ENCODE measurements around the gene NUDT21.

Gene NUDT21

DNA sequence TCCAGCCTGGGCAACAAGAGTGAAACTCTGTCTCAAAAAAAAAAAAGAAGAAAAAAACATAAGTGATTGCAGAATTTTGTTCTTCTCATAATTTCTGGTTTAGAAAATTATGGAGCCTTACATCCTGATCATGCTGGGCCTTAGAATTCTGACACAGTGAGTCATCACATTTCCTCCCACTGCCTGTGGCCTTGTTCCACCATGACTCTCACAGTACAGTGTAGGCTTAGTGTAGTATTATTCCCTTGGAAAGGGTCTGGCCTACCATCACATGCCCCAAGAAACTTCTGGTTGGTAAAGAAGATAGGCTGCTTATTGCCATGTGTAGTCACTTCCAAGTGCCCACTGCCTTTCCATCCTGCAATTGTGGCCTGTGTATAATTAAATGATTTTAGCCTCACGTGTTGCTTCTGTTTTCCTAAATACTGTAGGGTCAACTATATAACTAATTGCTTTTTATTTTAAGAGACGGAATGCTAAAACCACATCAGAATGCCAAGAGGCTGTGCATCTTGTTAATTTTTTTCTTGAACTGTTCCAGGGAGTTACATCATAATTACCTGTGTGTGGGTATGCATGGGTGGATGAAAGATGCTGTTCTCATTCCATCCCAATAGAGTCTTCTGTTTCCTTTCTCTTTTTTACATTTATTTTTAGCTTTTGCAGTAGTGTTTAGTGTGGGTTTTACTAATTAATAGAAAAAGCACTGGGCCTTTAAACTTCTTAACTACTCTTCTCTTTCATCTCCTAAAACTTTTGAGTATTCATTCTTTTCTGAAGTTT lies 26.2 kb upstream of the NUDT21 start:
- no peak overlapping the region for H3K4me3 Mint-ChIP-seq
- H3K27me3 Mint-ChIP-seq, result no peaks in the 10 kb centered on the region
- no peak overlapping the region for H3K27ac Mint-ChIP-seq
- intact Hi-C loops (cut with micrococcal nuclease), result no loop called here
- H3K36me3 Mint-ChIP-seq (ENCODE audit: low read depth), result peaks cover 72% of the 10 kb centered on the region
- no peaks in the 10 kb centered on the region for H3K9me3 Mint-ChIP-seq
- H3K4me1 Mint-ChIP-seq (ENCODE audit: low read depth), result no peaks in the 10 kb centered on the region

DNA sequence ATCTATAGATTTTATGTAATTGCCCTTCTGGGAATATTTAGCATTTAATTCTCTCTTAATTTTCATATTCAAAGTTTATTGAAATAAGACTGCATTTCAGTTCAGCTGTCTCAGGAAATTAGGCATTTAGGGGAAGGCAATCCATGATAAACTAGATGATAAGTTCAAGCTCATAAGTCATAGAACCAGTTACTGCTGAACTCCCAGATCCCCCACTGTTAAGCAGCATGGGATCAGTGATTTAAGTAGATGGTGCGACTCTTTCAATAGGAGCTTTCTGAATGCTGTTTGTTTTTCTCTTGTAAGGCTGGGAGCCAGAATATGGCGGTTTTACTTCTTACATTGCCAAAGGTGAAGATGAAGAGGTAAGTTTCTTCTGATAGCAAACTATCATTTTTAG lies 24.1 kb upstream of the NUDT21 start:
- Mint-ChIP-seq H3K4me3 (no peak overlapping the region), H3K36me3 (ENCODE audit: low read depth) (peaks cover 87% of the 10 kb centered on the region), H3K27me3 (no peaks in the 10 kb centered on the region), H3K9me3 (no peaks in the 10 kb centered on the region), H3K4me1 (ENCODE audit: low read depth) (no peaks in the 10 kb centered on the region), H3K27ac (no peak overlapping the region)
- intact Hi-C loops (cut with micrococcal nuclease), result no loop called here

DNA sequence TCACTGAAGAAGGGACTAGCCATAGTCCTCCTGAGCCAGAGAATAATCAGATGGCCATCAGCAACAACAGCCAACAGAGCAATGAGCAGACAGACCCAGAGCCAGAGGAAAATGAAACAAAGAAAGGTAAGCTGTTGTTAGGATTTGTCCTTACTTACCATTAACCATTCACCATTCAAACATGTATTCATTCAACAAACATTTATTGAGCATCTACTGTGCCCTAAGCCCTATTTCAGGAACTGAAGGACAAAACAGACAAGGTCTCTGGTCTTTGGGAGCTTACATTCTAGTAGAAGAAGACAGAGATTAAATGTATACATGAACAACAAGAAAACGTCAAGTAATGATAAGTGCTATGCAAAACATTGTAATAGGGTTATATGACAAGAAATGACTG lies 19.5 kb upstream of the NUDT21 start:
- Mint-ChIP-seq H3K27me3 (no peaks in the 10 kb centered on the region), H3K27ac (no peak overlapping the region), H3K36me3 (ENCODE audit: low read depth) (peaks cover 97% of the 10 kb centered on the region), H3K4me3 (no peak overlapping the region), H3K9me3 (no peaks in the 10 kb centered on the region), H3K4me1 (ENCODE audit: low read depth) (no peaks in the 10 kb centered on the region)
- intact Hi-C loops (cut with micrococcal nuclease), result no loop called here

DNA sequence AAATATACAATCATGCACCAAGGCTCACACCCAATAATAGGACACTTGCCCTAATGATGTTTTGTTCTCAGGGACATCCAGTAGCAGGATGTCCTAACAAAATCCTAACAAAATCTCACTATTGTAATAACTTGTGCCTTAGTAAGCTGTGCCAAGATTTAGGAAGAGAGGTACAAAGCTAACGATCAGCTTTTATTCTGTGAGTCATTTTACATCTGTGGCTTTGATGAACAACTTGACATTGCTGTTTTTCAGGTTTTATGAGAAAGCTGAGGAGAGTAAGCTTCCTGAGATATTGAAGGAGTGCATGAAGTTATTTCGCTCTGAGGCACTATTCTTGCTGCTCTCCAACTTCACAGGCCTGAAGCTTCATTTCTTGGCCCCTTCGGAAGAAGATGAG lies 19.1 kb upstream of the NUDT21 start:
- intact Hi-C loops (cut with micrococcal nuclease), result no loop called here
- no peak overlapping the region for H3K27ac Mint-ChIP-seq
- H3K36me3 Mint-ChIP-seq (ENCODE audit: low read depth), result peaks cover 97% of the 10 kb centered on the region
- H3K4me1 Mint-ChIP-seq (ENCODE audit: low read depth), result no peaks in the 10 kb centered on the region
- no peak overlapping the region for H3K4me3 Mint-ChIP-seq
- H3K27me3 Mint-ChIP-seq, result no peaks in the 10 kb centered on the region
- no peaks in the 10 kb centered on the region for H3K9me3 Mint-ChIP-seq

DNA sequence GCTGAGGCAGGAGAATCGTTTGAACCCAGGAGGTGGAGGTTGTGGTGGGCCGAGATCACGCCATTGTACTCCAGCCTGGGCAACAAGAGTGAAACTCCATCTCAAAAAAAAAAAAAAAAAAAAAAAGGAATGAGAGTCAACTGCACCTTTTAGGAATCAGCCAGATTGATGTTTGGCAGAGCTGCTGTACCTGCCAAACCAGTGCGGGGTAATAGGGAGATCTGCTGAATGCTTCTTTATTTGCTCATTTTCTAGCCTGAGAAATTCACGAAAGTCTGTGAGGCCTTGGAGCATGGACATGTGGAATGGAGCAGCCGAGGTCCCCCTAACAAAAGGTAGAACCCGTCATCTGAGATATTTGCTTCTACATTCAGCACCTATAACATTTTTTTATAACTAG lies 18.6 kb upstream of the NUDT21 start:
- Mint-ChIP-seq H3K4me3 (no peak overlapping the region), H3K36me3 (ENCODE audit: low read depth) (peaks cover 97% of the 10 kb centered on the region), H3K27me3 (no peaks in the 10 kb centered on the region), H3K4me1 (ENCODE audit: low read depth) (no peaks in the 10 kb centered on the region), H3K9me3 (no peaks in the 10 kb centered on the region), H3K27ac (no peak overlapping the region)
- intact Hi-C loops (cut with micrococcal nuclease), result no loop called here

DNA sequence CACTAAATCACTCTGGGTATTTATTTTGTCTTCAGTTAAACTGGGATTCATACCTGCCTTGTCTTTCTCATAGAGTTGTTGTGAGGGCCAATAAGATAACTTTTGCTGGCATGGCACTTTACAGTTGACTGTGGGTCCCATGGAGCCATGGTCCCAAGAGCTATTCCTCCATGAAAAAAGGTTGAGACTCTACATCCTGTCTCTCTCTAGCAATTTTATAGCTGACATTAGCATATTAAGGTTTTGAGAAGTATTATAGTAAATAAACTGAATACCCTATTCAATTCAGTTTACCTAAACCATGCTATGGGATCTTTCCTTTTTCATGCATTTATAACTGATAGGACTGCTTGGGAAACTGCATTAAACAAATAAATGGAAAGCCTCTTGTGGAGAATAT lies 17.7 kb upstream of the NUDT21 start:
- Mint-ChIP-seq H3K27me3 (no peaks in the 10 kb centered on the region), H3K4me3 (no peak overlapping the region), H3K4me1 (ENCODE audit: low read depth) (no peaks in the 10 kb centered on the region), H3K9me3 (no peaks in the 10 kb centered on the region), H3K27ac (no peak overlapping the region), H3K36me3 (ENCODE audit: low read depth) (peaks cover 99% of the 10 kb centered on the region)
- intact Hi-C loops (cut with micrococcal nuclease), result no loop called here

DNA sequence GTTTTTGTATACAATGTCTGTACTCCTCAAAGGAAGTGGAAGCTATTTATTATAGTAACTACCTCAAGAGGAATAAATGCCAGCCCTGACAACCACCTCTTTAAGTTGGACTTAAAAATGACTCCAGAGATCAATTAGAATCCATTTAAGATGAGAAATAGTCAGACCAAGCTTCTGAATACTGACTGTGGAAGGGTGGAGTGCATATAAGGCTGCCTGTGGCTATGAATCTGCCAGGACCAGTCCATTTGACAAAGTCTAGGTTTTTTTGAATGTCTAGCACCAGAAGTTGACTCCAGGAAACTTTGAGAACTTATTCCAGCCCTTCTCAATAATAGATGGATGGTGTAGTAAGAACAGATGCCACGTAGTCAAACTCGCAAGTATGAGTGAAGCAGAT lies 15.2 kb upstream of the NUDT21 start:
- Mint-ChIP-seq H3K27me3 (no peaks in the 10 kb centered on the region), H3K36me3 (ENCODE audit: low read depth) (peaks cover 97% of the 10 kb centered on the region), H3K27ac (no peak overlapping the region), H3K4me3 (no peak overlapping the region), H3K4me1 (ENCODE audit: low read depth) (no peaks in the 10 kb centered on the region), H3K9me3 (no peaks in the 10 kb centered on the region)
- intact Hi-C loops (cut with micrococcal nuclease), result no loop called here

DNA sequence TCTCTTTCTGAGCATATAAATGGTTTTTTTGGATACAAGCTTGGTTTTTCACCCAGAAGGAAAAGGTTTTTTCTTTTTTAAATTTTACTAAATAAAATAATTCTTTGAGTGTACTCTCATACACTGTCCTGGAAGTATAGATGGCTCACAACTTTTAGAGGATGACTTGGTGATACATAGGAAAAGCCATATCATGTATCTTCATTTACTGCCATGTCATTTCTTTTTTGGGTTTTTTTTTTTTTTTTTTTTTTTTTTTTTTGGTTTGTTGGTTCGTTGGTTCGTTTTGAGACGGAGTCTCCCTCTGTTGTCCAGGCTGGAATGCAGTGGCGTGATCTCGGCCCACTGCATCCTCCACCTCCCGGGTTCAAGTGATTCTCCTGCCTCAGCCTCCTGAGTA lies 12.0 kb upstream of the NUDT21 start:
- Mint-ChIP-seq H3K4me1 (ENCODE audit: low read depth) (no peaks in the 10 kb centered on the region), H3K27me3 (no peaks in the 10 kb centered on the region), H3K27ac (no peak overlapping the region), H3K36me3 (ENCODE audit: low read depth) (peaks cover 90% of the 10 kb centered on the region), H3K4me3 (no peak overlapping the region), H3K9me3 (no peaks in the 10 kb centered on the region)
- intact Hi-C loops (cut with micrococcal nuclease), result no loop called here

DNA sequence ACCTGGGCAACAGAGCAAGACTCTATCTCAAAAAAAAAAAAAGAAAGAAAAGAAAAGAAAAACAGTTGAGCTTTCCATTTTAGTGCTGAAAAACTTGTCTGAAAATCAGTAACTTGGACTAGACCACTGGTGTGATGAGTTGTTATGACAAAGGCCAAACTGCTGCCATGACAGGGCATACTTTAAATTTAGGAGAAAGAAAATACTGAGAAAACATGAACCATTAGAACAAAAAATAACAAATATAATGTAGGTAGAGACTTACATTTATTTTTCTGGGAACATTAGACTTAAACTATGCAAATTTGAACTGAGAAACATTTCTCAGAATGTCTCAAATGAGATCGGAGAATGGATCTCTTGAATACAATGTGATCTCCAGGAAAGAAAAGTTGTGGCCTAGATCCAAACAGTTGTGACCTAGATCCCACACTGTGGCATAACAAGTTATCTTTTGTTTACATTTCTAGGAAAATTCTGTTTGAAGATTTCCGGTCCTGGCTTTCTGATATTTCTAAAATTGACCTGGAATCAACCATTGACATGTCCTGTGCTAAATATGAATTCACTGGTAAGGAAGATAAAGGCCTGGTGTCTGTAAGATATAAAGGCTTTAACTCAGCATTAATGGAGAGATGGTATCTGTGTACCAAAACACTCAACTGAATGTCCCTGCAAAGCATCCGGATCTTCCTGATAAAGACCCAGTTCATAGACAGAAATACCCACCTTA lies 11.1 kb upstream of the NUDT21 start:
- intact Hi-C loops (cut with micrococcal nuclease), result no loop called here
- H3K4me3 Mint-ChIP-seq, result no peak overlapping the region
- H3K27me3 Mint-ChIP-seq, result no peaks in the 10 kb centered on the region
- H3K9me3 Mint-ChIP-seq, result no peaks in the 10 kb centered on the region
- no peaks in the 10 kb centered on the region for H3K4me1 Mint-ChIP-seq (ENCODE audit: low read depth)
- H3K36me3 Mint-ChIP-seq (ENCODE audit: low read depth), result peaks cover 90% of the 10 kb centered on the region
- H3K27ac Mint-ChIP-seq, result no peak overlapping the region

DNA sequence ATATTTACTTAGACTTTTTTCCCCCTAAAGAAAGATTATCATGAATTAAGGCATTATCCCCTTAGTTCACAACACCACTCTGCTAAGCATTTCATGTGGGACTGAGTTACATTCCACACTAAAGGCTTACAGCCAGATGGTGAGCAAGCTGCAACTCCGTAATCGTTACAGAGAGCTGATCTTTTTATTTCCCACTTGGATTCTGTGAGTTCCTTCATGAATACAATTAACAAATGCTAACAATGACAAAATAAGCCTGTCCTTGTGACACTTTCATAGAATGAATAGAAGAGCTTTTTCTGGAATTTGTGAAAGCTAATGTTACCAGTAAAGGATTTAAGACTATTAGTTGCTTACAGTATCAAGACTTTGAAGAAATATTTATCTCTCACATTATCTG lies 9.0 kb upstream of the NUDT21 start:
- Mint-ChIP-seq H3K27me3 (no peaks in the 10 kb centered on the region), H3K36me3 (ENCODE audit: low read depth) (peaks cover 91% of the 10 kb centered on the region), H3K9me3 (no peaks in the 10 kb centered on the region), H3K4me1 (ENCODE audit: low read depth) (no peaks in the 10 kb centered on the region), H3K4me3 (no peak overlapping the region), H3K27ac (no peak overlapping the region)
- intact Hi-C loops (cut with micrococcal nuclease), result no loop called here

DNA sequence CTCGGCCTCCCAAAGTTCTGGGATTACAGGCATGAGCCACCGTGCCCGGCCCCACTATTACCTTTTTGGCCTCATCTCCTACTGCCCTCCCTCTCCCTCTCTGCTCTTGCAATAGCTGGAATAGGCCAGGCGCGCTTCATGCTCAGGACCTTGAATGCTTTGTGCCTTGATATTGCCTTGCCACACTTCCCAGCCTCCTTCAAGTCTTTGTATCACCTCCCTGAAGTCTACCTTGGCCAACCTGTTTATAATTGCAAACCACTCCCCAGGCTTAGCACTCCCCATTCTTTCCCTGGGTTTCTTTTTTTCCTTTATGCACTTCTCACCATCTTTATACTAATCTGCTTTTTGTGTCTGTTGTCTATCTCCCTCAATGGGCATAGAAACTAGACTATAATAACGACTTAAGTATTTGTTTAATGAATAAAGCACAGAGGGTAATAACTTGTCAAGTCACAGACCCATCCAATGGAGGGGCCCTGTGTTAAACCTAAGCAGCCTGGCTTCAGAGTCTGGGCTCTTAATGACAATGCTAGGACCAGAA lies 6.9 kb upstream of the NUDT21 start:
- H3K9me3 Mint-ChIP-seq, result no peaks in the 10 kb centered on the region
- peaks cover 90% of the 10 kb centered on the region for H3K36me3 Mint-ChIP-seq (ENCODE audit: low read depth)
- no peak overlapping the region for H3K27ac Mint-ChIP-seq
- H3K4me1 Mint-ChIP-seq (ENCODE audit: low read depth), result no peaks in the 10 kb centered on the region
- no peaks in the 10 kb centered on the region for H3K27me3 Mint-ChIP-seq
- H3K4me3 Mint-ChIP-seq, result no peak overlapping the region
- intact Hi-C loops (cut with micrococcal nuclease), result no loop called here

DNA sequence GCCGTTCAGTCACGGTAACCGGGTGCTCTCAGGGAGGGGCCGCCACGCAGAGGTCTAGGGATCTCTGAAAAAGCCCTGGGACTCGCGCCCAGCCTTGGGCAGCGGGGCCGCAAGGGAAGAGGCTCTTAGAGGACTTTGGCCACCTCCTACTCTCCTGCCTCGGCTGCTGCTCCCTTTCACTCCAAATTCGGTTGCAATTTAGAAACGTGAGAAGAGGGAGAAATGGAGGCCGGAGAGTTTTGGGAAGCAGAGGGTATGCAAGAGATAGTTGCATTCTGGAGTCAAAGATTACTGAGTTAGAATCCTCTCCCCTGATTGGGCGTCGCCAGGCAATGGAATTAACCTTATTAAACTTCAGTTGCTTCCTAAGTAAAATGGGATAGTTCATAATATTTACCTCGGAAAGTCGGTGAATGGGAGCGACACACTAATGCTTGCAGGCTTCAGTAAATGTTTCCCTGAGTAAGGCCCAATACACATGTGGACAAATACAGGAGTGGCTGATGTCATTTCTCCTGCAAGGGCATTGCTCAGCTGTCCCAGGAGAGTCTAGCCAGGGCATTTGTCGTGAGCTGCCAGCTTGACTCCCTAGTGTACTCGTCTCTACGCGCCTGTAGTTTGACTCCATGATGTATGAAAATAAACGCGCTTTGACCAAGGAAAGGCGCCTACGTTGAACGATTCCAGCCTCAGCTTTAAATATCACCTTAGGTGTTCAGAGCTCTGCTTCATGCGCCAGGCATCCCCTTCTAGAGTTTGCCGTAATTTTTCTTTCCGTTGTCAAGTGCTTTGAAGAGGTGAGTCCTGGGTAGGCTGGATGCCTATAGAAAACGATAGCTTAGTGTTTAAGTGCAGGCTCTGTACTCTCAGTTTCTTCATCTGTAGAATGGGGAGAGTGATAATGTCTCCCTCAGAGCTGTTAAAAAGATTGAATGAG lies 889 bp upstream of the NUDT21 start:
- Mint-ChIP-seq H3K36me3 (ENCODE audit: low read depth) (peaks cover 58% of the 10 kb centered on the region), H3K4me1 (ENCODE audit: low read depth) (peaks cover 29% of the 10 kb centered on the region)

DNA sequence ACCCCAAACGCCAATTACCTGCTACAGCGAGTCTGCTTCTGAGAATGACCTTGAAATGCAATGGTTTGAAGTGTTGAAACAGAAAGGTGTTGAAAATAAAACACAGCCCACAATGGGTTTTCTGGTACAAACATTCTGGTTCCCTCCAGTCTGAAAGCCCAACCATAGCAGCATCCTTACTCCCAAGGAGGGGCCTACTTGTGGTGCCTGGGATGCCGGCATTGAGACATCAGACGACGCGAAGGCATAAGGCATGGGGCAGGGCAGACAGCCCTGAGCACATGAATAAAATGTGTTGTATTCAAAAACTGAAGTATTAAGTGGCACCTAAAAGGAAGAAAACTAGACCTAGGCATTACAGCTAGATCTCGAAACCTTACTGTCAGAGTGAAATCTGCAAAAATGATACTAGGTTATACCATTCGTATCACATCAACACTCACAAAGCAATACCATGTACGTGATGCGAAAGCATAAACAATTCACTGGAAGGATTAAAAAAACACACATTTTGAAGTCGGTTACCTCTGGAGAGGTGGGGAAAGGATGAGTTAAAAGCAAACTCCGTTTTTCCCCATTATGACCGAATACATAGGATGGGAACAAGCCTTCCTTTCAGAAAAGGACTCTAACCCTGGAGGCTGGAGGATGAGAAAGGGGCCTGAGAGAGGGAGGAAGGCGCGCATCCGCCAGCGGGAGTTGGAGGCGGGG lies 702 bp downstream of the NUDT21 start:
- H3K36me3 Mint-ChIP-seq (ENCODE audit: low read depth), result peaks cover 53% of the 10 kb centered on the region
- peak overlapping the region; percentile 87 for H3K27ac Mint-ChIP-seq
- no peaks in the 10 kb centered on the region for H3K9me3 Mint-ChIP-seq
- H3K4me1 Mint-ChIP-seq (ENCODE audit: low read depth), result peaks cover 29% of the 10 kb centered on the region
- intact Hi-C loops (cut with micrococcal nuclease), result no loop called here
- H3K27me3 Mint-ChIP-seq, result no peaks in the 10 kb centered on the region
- H3K4me3 Mint-ChIP-seq, result peak overlapping the region; percentile 89

More for the DNA sequence above, 889 bp upstream of the NUDT21 start:
- Mint-ChIP-seq H3K27me3 (no peaks in the 10 kb centered on the region), H3K4me3 (peak overlapping the region; percentile 89), H3K27ac (peak overlapping the region; percentile 87), H3K9me3 (no peaks in the 10 kb centered on the region)
- intact Hi-C loops (cut with micrococcal nuclease), result loop anchor here (1.0 kb wide), 1 partner anchor 27 kb away; the partner anchor contains the start of gene AMFR

Data from dendritic cell treated with granulocyte-macrophage colony-stimulating factor and Interleukin-4, amounts not matched to agents 40 ng/mL and 50 ng/mL, for 4 days (primary cell).